C4-2B (cell line): ENCODE measurements around the gene CBLN4.

Experiments used
- CTCF ChIP-seq: fragments of 450-650 bp; conservative IDR thresholded peaks from 2 replicates; pipeline ENCODE4 v1.5.1; 2017; ENCODE audit warnings: mild to moderate bottlenecking
- ZFX ChIP-seq: fragments of 450-650 bp; IDR thresholded peaks from 2 replicates; pipeline ENCODE4 v1.6.1; 2017

- TF ChIP-seq CTCF (no peak), ZFX (no peak)
Measured at GRCh38 chr20:56002908-56003800, 2.2 kb downstream of the CBLN4 start.
